LNCaP clone FGC (cell line): ENCODE results near the gene KDM4B.

Source experiments
- DNase-seq: peaks from one replicate; pipeline ENCODE4 v3.0.0-alpha.2; 2011; ENCODE audit warnings: low read depth
- H3K4me3 ChIP-seq: 2 replicates; pipeline ENCODE4 v1.5.1; 2011; ENCODE audit warnings: mild to moderate bottlenecking, low read depth, low read length, control low read depth
- CTCF ChIP-seq: IDR thresholded peaks from 2 replicates; pipeline ENCODE4 v1.5.1; 2012; ENCODE audit warnings: mild to moderate bottlenecking; ENCODE audit not compliant: control insufficient read depth, insufficient read depth; ENCODE audit errors: extremely low read depth

Gene KDM4B

GRCh38 chr19:5054551-5055456, 85.9 kb downstream of the KDM4B start:
- H3K4me3 ChIP-seq: no peak overlapping the region
- TF ChIP-seq CTCF: no peak
- DNase-seq: no peak

- no peak overlapping the region for H3K4me3 ChIP-seq
- TF ChIP-seq CTCF: no peak
- no peak for DNase-seq
These were observed 86.5 kb downstream of the KDM4B start for GRCh38 chr19:5055457-5055776.

GRCh38 chr19:5057860-5058259, 88.9 kb downstream of the KDM4B start:
- no peak overlapping the region for H3K4me3 ChIP-seq
- TF ChIP-seq CTCF: no peak
- no peak for DNase-seq

- TF ChIP-seq CTCF: no peak
- H3K4me3 ChIP-seq: no peak overlapping the region
- DNase-seq: no peak
These were observed 89.8 kb downstream of the KDM4B start for GRCh38 chr19:5058521-5059212.

GRCh38 chr19:5059213-5059574, 90.3 kb downstream of the KDM4B start:
- no peak for TF ChIP-seq CTCF
- no peak for DNase-seq
- H3K4me3 ChIP-seq: no peak overlapping the region

- no peak overlapping the region for H3K4me3 ChIP-seq
- no peak for TF ChIP-seq CTCF
- DNase-seq: no peak
These were observed 90.9 kb downstream of the KDM4B start for GRCh38 chr19:5059793-5060192.
